C4-2B (cell line): ENCODE data around the gene SUN1.

Experiments used
- H3K27ac ChIP-seq: fragments of 450-650 bp; 2 replicates; pipeline ENCODE4 v1.5.1; 2017
- ZFX ChIP-seq: fragments of 450-650 bp; IDR thresholded peaks from 2 replicates; pipeline ENCODE4 v1.6.1; 2017
- TF ChIP-seq, protein P1 (sequence below): fragments of 450-650 bp; conservative IDR thresholded peaks from 2 replicates; pipeline ENCODE4 v1.5.1; 2017; ENCODE audit warnings: mild to moderate bottlenecking

SUN1 gene

DNA sequence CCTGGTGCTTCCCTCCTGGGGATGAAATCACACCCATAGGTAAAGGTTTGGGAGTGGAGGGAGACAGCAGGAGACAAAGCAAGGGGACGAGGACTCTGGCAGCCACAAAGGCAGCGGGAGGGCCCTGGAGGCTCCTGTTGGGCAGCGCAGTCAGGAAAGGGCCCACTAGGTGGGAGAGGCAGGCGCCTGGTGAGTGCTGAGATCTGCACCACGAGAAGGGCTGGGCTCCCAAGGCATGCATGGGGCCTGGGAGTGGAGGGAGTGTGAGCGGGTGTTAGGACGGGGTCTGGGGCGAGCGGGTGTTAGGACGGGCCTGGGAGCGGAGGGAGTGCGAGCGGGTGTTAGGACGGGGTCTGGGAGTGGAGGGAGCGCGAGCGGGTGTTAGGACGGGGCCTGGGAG lies 57.1 kb downstream of the SUN1 start:
- H3K27ac ChIP-seq: peak overlapping the region; percentile 32
- TF ChIP-seq, protein P1, sequence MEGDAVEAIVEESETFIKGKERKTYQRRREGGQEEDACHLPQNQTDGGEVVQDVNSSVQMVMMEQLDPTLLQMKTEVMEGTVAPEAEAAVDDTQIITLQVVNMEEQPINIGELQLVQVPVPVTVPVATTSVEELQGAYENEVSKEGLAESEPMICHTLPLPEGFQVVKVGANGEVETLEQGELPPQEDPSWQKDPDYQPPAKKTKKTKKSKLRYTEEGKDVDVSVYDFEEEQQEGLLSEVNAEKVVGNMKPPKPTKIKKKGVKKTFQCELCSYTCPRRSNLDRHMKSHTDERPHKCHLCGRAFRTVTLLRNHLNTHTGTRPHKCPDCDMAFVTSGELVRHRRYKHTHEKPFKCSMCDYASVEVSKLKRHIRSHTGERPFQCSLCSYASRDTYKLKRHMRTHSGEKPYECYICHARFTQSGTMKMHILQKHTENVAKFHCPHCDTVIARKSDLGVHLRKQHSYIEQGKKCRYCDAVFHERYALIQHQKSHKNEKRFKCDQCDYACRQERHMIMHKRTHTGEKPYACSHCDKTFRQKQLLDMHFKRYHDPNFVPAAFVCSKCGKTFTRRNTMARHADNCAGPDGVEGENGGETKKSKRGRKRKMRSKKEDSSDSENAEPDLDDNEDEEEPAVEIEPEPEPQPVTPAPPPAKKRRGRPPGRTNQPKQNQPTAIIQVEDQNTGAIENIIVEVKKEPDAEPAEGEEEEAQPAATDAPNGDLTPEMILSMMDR: no peak
- no peak for TF ChIP-seq ZFX

DNA sequence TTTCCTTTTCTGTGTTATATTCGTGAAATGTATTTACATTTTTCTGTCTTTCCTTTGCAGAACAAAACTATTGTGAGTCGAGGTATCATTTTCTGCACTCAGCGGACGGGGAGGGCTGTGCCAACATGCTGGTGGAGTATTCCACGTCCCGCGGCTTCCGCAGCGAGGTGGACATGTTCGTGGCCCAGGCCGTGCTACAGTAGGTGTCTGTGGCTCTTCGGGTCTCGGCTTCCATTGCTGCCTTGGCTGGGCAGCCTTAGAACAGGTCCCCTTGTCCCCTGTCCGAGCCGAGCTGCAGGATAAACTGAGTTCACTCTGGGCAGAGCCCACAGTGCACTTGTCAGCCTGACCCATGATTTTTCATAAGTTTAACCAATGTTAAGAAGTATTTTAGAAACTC lies 58.6 kb downstream of the SUN1 start:
- TF ChIP-seq, protein P1: no peak
- no peak for TF ChIP-seq ZFX

DNA sequence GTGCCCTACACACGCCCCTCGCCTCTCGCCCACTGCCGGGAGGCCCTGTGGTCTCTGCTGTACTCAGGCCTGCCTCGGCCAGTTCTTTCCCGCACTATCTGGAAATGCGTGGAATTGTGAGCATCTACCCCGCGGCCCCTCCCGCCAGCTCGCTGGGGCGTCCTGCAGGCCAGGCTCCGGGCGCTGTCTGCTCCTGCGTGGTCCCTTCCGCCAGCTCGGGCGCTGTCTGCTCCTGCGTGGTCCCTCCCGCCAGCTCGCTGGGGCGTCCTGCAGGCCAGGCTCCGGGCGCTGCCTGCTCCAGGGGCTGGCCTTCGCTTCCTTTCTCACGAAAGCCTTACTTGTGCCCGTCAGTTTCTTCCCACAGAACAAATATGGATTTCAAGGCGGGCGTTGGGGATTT lies 59.0 kb downstream of the SUN1 start:
- no peak for TF ChIP-seq ZFX
- TF ChIP-seq, protein P1: no peak
- no peak overlapping the region for H3K27ac ChIP-seq

More for the DNA sequence above, 58.6 kb downstream of the SUN1 start:
- H3K27ac ChIP-seq: no peak overlapping the region

DNA sequence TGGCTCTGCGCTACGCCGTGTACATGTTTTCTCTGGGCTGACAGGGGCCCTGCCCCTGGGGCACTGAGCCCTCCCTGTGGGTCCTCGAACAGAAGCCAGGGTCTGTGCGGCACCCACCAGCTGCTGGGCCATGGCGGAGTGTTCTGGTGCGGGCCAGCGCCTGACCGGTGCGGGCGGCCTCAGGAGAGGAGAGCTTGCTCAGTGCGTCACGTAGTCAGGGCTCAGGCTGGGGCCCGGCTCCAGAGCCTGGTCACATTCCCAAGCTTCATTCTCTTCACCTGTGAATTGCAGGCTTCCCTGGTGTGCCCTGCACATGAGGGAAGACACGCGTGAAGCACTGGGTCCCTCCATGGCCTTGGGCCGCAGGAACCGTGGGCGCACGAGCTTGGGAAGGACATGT lies 59.5 kb downstream of the SUN1 start:
- TF ChIP-seq ZFX: no peak
- TF ChIP-seq, protein P1: no peak
- H3K27ac ChIP-seq: no peak overlapping the region

DNA sequence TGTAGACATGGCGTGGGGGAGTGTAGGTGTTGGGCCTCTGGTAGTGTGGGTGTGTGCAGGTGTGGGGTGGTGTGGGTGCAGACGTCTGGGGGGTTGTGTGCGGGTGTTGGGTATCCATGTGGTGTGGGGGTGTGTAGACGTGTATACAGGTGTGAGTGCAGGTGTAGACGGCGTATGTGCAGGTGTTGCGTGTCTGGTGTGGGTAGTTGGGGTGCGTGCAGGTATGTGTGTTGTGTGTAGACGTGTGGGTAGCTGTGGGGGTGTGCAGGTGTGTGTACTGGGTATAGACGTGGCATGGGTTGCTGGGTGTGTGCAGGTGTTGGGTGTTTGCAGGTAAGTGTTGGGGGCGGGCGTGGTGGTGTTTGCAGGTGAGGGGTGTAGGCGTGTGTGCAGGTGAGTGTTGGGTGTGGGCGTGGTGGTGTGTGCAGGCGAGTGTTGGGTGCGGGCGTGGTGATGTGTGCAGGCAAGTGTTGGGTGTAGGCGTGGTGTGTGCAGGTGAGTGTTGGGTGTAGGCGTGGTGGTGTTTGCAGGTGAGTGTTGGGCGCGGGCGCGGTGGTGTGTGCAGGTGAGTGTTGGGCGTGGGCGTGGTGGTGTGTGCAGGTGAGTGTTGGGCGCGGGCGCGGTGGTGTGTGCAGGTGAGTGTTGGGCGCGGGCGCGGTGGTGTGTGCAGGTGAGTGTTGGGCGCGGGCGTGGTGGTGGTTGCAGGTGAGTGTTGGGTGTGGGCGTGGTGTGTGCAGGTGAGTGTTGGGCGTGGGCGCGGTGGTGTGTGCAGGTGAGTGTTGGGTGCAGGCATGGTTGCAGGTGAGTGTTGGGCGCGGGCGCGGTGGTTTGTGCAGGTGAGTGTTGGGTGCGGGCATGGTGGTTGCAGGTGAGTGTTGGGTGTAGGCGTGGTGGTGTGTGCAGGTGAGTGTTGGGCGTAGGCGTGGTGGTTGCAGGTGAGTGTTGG lies 60.6 kb downstream of the SUN1 start:
- TF ChIP-seq, protein P1: no peak
- TF ChIP-seq ZFX: no peak

DNA sequence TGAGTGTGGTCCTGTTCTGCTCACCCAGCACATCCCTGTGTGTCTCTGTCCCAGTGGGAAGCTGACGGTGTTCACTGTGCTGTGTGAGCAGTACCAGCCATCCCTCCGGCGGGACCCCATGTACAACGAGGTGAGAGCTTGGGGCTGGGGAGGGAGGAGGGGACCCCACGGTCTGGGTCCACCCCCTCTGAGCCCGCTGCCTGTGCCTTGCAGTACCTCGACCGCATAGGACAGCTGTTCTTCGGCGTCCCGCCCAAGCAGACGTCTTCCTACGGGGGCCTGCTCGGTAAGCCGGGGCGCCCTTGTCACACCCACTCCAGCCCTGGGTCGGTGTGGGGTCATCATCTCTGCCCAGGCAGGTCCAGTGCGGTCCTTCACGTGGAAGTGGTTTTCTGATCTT lies 61.4 kb downstream of the SUN1 start:
- no peak overlapping the region for H3K27ac ChIP-seq
- TF ChIP-seq, protein P1: no peak
- TF ChIP-seq ZFX: no peak

More for the DNA sequence above, 60.6 kb downstream of the SUN1 start:
- H3K27ac ChIP-seq: no peak overlapping the region

DNA sequence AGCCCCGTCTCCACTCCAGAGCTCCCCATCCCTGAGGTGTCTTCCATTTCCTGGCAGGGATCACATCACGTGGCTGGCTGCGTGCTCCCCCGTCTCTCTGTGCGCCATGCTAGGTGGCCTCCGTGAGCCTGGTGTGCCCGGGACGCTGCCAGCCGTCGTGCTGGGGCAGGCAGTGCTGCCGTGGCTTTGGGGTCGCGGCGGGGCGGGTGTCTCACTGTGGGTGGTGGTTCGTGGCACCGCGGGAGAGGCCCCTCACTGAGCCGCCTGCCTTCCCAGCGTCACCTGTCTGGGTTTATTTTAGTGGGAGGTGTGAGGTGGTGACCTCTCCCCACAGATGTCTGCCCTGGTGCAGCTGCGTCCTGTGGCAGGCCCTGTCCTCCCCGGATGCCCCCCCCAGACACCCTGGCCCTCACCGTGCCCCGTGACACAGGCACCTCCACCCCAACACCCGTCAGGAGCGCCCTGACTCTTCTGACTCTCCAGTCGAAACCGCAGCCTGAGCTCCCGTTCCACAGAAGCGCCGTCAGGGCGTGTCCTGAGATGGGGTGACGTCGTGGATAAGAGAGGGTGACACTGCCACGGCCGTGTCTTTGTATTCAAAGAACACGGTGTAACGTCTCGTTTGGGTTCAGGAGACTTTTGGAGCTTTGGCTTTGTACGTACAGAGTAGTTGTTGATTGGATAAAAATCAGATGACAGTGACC lies 62.0 kb downstream of the SUN1 start:
- no peak for TF ChIP-seq ZFX
- TF ChIP-seq, protein P1: no peak

More for the DNA sequence above, 62.0 kb downstream of the SUN1 start:
- H3K27ac ChIP-seq: no peak overlapping the region
